ENCODE results near the gene MAGEF1.
A peak's percentile ranks its signal among the peaks of the same experiment; 100 is the strongest.
"Not testable (repeated sequence)": the region's sequence is repeated elsewhere in the genome, so short reads cannot be mapped to it uniquely, and the experiment has no call there.

The MAGEF1 gene

GRCh38 chr3:184743248-184743647 lies 31.4 kb upstream of the MAGEF1 start:
- DNase-seq (ENCODE audit: low read depth in 1 of 2, low spot score in 1 of 2) = no peak

DNA sequence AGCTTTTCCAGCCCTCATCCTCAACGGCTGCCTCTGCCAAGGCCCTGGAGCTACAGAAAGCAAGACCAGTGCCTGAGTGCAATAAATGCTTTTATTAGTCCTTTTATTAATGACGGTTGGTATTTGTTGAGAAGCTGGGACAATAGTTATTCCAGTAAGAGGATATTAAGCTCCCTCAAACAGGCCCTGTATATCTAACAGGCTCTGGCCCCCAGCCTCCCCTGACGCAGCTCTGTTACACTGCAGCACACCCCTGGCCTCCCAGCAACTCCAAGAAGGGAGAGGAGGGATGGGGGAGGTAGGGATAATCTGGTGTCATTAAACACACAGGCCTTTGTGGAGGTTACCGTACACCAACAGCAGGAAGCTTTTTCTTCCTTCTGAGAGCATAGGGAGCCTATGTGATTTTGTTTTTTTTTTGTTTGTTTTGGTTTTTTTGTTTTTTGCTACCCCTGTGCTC lies 30.8 kb upstream of the MAGEF1 start:
- DNase-seq (ENCODE audit: low read depth in 1 of 2, low spot score in 1 of 2) = no peak

GRCh38 chr3:184741798-184742675 lies 30.2 kb upstream of the MAGEF1 start:
- no peak for DNase-seq (ENCODE audit: low read depth in 1 of 2, low spot score in 1 of 2)

DNA sequence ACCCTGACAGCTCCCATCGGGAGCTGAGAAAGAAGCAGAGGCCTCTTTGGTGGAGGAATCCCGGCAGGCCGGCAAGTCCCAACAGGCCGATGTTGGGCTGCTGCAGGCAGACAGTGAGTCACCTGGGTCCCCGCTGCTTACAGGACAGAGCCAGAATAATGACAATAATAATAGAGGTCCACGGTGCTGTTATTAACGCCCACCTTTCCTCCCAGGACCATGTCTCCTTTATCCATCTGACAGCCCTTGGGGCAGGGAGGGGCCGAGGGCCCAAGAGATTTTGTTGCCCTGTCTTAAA lies 29.3 kb upstream of the MAGEF1 start:
- DNase-seq (ENCODE audit: low read depth in 1 of 2, low spot score in 1 of 2) = no peak

- no peak for DNase-seq (ENCODE audit: low read depth in 1 of 2, low spot score in 1 of 2)
Measured at GRCh38 chr3:184740509-184741258, 28.8 kb upstream of the MAGEF1 start.

- DNase-seq (ENCODE audit: low read depth in 1 of 2, low spot score in 1 of 2) = no peak
Measured at GRCh38 chr3:184739594-184740505, 28.0 kb upstream of the MAGEF1 start.

DNA sequence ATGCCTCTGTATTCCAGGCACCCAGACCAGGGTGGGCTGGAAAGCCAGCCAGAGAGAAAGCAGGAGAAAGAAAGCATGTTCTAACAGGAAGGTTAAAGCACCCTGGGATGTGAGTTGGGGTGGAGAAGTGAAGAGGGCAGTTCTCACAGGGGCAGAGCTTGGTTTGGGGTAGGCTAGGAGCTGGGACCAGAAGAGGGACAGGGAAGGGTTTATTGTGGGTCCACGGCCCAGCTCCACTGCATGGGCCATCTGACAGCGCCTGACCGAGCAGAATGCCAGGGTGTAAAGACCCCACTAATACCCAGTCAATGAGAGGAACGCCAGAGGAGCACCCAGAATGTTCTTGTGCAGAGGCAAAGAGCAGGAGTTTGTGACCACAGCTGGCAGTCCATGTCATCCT lies 27.1 kb upstream of the MAGEF1 start:
- no peak for DNase-seq (ENCODE audit: low read depth in 1 of 2, low spot score in 1 of 2)

DNA sequence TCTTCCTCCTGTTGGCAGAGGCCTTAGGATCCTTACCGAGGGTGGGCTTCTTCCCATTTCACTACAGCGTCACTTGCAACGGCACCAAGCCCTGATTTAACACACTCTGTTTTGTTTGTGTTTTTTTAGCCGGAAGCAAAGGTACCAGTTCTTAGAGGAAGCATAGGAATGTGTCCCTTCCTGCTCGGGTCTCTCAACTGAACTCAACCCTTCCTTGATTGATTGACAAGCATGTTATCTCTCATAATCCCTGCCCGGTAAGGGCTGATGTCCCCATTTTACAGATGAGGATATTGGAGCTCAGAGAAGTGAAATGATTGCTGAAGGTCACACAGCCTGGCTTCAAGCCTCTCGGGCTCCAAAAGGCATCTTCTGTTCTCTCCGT lies 26.6 kb upstream of the MAGEF1 start:
- DNase-seq (ENCODE audit: low read depth in 1 of 2, low spot score in 1 of 2) = no peak

- DNase-seq (ENCODE audit: low read depth in 1 of 2, low spot score in 1 of 2) = no peak
Measured at GRCh38 chr3:184737641-184738505, 26.0 kb upstream of the MAGEF1 start.

DNA sequence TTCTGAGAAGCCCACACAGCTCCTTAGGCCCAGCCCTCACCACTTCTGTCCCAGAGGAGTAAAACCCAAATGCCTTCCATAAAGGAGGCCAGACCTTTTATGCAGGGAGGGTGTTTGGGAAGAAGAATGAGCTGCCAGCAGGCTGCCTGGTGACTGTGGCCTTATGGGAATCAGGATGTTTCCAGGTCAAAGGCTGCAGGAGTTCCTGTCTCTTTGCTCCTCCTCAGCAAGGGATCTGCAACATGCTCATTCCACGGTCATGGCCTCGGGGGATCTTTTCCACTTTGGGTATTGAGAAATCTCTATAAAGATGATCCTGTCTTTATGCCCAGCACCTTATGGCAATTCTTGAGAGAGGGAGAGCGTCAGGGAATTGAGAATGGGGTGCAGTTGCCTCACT lies 25.2 kb upstream of the MAGEF1 start:
- DNase-seq (ENCODE audit: low read depth in 1 of 2, low spot score in 1 of 2) = no peak

GRCh38 chr3:184734903-184735701 lies 23.2 kb upstream of the MAGEF1 start:
- DNase-seq (ENCODE audit: low read depth in 1 of 2, low spot score in 1 of 2) = no peak

GRCh38 chr3:184733971-184734608 lies 22.2 kb upstream of the MAGEF1 start:
- no peak for DNase-seq (ENCODE audit: low read depth in 1 of 2, low spot score in 1 of 2)

DNA sequence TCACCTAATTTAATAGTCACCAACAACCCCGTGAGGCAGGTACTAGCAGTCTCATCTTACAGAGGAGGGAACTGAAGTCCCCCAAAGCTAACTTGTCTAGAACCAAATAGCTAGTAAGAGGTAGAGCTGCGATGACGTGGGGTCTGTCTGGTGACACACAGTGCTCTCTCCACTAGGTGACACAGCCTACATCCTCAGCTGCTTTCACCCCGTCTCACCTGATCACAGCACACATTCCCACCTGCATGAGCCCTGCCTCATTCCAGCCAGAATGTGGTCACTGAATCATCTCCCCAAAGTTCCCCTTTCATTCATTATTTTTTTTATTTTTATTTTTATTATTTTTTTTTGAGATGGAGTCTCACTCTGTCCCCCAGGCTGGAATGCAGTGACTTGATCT lies 21.3 kb upstream of the MAGEF1 start:
- DNase-seq (ENCODE audit: low read depth in 1 of 2, low spot score in 1 of 2) = no peak

DNA sequence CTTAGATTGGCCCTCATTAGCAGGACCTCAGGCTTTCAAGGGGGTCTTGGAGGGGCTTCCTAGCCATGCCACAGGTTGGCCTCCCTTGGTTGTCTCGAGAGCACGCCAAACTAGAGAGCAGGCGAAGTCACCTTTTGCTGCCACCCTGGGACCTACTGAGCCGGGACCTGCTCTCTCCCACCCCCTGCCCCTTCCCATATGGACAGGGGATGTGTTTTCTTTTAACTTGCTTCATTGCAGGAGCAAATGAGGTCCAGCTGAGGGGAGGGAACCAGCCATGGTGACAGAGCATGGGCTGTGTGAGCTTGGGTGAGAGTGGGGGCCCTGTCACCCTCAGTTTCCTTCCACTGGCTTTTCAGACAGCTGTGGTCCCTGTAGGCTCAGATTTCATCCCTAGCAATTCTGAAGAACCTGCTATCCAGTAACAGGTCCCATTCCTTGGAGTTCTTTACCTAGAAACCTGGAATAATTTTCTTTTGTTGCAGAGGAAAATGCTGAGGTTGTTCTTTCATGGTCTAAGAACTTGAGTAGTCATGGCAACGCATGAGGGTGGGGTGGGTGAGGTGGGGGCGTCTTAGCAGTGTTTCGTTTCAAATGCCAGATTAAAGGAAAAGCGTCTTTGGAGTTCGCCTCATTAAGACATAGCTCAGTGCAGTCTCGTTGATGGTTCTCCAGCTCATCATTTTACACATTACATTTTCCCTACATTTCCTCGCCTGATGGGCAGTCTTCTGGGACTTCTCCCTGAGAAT lies 20.1 kb upstream of the MAGEF1 start:
- no peak for DNase-seq (ENCODE audit: low read depth in 1 of 2, low spot score in 1 of 2)

- no peak for DNase-seq (ENCODE audit: low read depth in 1 of 2, low spot score in 1 of 2)
Measured at GRCh38 chr3:184730924-184731323, 19.1 kb upstream of the MAGEF1 start.

DNA sequence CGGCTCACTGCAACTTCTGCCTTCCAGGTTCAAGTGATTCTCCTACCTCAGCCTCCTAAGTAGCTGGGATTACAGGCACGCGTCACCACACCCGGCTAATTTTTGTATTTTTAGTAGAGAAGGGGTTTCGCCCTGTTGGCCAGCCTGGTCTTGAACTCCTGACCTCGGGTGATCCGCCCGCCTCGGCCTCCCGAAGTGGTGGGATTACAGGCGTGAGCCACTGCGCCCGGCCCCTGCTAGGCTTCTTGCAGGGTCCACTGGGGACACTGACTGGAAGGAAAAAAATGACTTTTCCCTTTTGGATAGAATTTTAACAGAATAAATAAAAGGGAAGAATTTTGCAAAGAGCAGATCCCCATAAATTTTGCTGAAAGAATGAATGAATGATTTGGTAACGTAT lies 17.3 kb upstream of the MAGEF1 start:
- DNase-seq (ENCODE audit: low read depth in 1 of 2, low spot score in 1 of 2) = not testable (repeated sequence)

GRCh38 chr3:184728010-184728527 lies 16.2 kb upstream of the MAGEF1 start:
- DNase-seq (ENCODE audit: low read depth in 1 of 2, low spot score in 1 of 2) = no peak

GRCh38 chr3:184727357-184728009 lies 15.6 kb upstream of the MAGEF1 start:
- peak; percentile 9 to 13 for DNase-seq (ENCODE audit: low read depth in 1 of 2, low spot score in 1 of 2)

Data from activated T-helper 1 cell treated with anti-CD3 and anti-CD28 coated beads, Interleukin-2, amount 50 U/mL, for 16 hours (primary cell).